Caki2 (cell line): ENCODE measurements around the gene CHORDC1. TPM values are rescaled to one million over a fixed set of nuclear protein-coding genes. Genes with fewer than 3 reads are reported as not detected.
"Not testable (repeated sequence)": the region's sequence is repeated elsewhere in the genome, so short reads cannot be mapped to it uniquely, and the experiment has no call there.

ENCODE experiments used
- DNase-seq: peaks from one replicate; pipeline ENCODE4 v3.0.0-alpha.2; 2015; ENCODE audit warnings: low read depth
- in situ Hi-C: cut with HindIII; loops from 2 replicates; pipeline ENCODE4 v1.10.0; 2016; ENCODE audit warnings: low sequenced_read_pairs, low pct_unique_long_range_greater_than_20kb, mixed read lengths
- total RNA-seq: library from RNA; depleted of rRNA; stranded (reverse); fragments of >200 nt; shearing (Covaris generic); gene quantifications from 2 replicates; pipeline ENCODE4 v1.2.3, GENCODE V29; 2014; ENCODE audit warnings: low replicate concordance; rRNA removed

Gene CHORDC1
- 34.0 and 59.6 TPM in 2 replicates for total RNA-seq

- in situ Hi-C loops = no loop called here
These were observed at the start of gene CHORDC1 for GRCh38 chr11:90222459-90223247. CHORDC1 (minus strand) TSS chr11:90223049; CDS start chr11:90222954, 95 bp downstream.

DNA sequence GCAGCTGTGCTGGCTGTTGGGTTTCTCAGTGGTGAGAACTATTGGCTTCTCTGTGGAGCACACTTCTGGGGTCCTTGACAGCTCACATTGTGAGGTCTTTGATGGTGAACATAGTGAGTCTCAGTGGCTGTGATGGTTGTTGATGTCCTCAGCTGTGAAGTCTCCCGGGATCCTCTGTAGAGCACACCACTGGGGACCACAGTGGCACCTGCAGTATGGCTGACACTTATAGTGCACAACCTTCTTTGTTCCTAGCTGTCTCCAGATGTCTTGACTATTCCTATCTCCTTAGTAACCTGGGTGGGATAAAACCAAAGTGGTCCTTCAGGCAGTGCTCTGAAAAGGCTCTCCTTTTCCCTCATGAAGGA is 34.3 kb upstream of the CHORDC1 start:
- DNase-seq = no peak

More at GRCh38 chr11:90222459-90223247, at the start of gene CHORDC1:
- peak; percentile 78 for DNase-seq

GRCh38 chr11:90256404-90257157 is 33.7 kb upstream of the CHORDC1 start:
- DNase-seq = no peak
- in situ Hi-C loops = no loop called here

More for the DNA sequence above, 34.3 kb upstream of the CHORDC1 start:
- in situ Hi-C loops = no loop called here

GRCh38 chr11:90254065-90254464 is 31.2 kb upstream of the CHORDC1 start:
- in situ Hi-C loops = no loop called here
- no peak for DNase-seq

DNA sequence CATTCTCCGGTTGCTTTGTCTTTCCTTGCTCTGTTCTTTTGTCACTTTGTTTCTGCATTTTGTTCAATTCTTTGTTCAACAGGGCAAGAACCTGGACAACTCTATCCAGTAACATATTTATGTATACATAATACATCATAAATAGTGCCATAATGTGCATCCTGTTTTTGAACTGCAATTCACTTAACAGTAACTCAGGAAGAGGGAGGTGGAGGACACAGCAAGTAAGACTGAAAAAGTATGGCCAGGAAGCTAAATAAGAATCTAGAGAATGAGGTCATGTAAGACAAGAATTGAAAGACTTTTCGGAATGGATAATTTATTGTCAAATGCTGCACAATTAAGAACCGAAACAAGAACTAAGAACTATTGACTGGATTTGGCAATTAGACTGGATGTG is 29.2 kb upstream of the CHORDC1 start:
- DNase-seq = no peak
- in situ Hi-C loops = no loop called here

DNA sequence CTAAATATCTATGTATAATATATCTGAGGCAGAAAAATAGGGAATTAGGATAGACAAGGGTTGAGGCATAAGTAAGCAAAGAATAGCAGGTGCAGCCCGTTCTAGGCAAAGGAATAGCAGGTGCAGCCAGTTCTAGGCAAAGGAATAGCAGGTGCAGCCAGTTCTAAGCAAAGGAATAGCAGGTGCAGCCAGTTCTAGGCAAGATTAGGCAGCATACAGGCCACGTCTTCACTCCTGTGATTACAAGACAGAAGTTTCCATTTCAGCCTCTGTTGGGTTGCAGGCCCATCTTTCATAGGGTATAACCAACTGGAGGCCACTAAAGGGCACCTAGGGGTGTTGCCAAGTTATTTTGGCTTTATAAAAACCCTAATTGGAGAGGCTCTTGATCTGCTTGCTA is 28.8 kb upstream of the CHORDC1 start:
- in situ Hi-C loops = no loop called here
- no peak for DNase-seq

GRCh38 chr11:90250970-90251369 is 28.1 kb upstream of the CHORDC1 start:
- in situ Hi-C loops = no loop called here
- no peak for DNase-seq

GRCh38 chr11:90246468-90246867 is 23.6 kb upstream of the CHORDC1 start:
- no peak for DNase-seq
- in situ Hi-C loops = no loop called here

GRCh38 chr11:90243534-90243933 is 20.7 kb upstream of the CHORDC1 start:
- DNase-seq = no peak
- in situ Hi-C loops = no loop called here

DNA sequence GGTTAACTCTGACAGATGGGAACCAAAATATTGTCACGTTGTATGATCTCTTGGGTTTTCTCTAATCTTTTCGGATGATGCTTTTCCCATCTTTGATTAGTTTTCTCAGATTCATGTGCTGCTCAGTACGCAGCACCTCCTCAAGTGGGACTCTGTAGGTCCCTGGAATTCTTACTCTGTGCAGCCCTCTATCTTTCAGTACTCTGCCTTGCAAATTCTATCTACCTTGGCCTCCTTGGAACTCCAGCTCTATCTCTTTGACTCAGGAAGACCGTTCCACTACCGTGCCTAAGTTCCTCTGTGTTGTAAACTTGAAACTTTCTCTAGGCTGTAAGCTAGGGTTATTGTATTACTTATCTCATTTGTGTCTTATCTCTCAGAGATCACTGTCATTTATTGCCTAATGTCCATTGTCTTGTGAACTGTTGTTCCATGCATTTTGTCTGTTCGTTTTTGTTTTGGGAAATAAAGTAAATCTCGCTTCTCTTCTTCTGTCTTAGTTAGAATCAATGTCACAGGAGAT is 20.1 kb upstream of the CHORDC1 start:
- in situ Hi-C loops = no loop called here
- no peak for DNase-seq

DNA sequence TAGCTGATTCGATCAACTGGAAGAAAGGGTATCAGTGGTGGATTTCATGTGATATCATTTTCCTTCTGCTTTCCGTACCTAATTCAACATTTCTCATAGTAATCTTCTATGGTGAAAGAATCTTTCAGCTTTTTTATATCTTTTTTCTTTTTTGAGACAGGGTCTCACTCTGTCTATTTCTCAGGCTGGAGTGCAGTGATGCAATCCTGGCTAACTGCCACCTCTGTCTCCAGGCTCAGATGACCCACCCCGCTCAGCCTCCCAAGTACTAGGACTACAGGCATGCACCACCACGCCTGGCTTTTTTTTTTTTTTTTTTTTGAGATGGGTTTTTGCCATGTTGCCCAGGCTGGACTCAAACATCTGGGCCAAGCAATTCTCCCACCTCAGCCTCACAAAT is 18.6 kb upstream of the CHORDC1 start:
- no peak for DNase-seq
- in situ Hi-C loops = no loop called here

DNA sequence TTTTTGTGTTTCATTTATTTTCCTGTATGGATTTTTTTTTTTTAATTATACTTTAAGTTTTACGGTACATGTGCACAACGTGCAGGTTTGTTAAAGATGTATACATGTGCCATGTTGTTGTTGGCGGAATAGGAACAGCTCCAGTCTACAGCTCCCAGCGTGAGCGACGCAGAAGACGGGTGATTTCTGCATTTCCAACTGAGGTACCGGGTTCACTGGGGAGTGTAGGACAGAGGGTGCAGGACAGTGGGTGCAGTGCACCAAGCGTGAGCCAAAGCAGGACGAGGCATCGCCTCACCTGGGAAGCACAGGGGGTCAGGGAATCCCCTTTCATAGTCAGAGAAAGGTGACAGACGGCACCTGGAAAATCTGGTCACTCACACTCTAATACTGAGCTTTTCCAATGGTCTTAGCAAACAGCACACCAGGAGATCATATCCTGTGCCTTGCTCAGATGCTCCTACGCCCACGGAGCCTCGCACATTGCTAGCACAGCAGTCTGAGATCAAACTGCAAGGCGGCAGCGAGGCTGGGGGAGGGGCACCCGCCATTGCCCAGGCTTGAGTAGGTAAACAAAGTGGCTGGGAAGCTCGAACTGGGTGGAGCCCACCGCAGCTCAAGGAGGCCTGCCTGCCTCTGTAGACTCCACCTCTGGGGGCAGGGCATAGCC is 17.3 kb upstream of the CHORDC1 start:
- DNase-seq, in situ Hi-C loops: not testable (repeated sequence)

DNA sequence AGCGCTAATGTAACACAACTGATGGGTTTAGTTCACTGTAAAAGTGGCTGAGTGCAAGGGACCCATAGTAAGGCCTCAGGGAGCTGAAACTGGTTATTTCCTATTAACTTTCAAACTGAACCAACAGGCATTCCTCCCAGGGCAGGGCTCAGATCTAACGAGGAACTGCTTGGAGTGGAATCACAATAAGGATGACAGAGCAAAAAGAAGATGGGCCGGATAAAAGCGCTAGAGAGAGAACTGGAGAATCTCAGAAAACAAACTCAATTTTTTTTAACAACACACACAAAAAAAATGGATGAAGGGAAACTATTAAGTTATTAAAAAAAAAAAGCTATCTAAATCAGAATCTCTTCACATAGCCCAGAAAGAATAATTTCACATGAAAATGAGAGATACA is 14.2 kb upstream of the CHORDC1 start:
- in situ Hi-C loops = no loop called here
- no peak for DNase-seq

DNA sequence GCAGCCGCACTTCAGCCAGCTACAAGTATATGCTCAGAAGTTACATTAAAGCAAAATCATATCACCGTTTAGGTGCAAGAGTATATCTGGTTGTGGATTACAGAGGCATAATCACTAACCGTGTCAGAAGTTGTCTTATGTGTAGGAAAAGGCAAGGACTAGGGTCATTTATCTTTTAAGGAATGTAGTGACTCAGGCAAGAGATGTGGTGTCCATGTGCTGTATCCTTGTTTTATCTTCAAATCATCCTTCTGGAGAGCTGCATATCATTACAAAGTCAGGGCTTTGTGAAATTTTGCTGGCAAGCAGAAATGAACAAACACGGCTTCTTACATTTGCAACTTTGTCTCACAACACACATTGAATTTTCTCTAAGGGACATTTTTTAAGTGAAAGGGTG is 12.7 kb upstream of the CHORDC1 start:
- in situ Hi-C loops = no loop called here
- DNase-seq = no peak

DNA sequence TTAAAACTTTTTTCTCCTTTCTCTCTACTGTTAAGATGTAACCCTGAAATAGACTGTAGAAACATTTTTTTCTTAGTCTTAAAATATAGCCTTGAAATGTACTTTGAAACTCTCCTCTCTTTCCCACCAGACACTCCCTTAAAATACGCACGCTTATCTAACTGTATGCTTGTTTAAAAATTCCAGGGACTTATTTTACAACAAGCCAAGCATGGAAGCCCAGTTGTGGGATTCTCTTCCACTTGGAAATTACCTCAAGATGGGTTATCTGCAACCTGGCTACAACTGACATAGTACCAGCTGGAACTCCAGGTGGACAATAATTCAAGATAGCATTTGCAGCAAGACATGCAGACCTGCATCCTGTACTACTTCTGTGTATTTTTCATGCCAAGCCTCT is 12.1 kb upstream of the CHORDC1 start:
- in situ Hi-C loops = no loop called here
- DNase-seq = no peak

- no peak for DNase-seq
- in situ Hi-C loops = no loop called here
These were observed 6.9 kb upstream of the CHORDC1 start for GRCh38 chr11:90229791-90230190.

DNA sequence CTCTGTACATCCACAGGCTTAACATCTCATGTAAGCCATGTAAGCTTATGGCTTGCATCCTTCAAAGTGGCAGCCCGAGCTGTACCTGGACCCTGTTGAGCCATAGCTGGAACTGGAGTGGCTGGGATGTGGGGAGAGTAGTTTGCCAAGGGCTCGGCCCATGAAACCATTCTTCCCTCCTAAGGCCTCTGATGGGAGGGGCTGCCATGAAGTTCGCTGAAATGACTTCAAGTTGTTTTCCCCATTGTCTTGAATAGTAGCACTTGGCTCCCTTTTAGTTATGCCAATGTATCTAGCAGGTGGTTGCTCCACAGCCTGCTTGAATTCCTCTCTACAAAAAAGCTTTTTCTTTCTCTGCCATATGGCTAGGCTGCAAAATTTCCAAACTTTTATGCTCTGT is 5.2 kb upstream of the CHORDC1 start:
- in situ Hi-C loops = no loop called here
- no peak for DNase-seq

DNA sequence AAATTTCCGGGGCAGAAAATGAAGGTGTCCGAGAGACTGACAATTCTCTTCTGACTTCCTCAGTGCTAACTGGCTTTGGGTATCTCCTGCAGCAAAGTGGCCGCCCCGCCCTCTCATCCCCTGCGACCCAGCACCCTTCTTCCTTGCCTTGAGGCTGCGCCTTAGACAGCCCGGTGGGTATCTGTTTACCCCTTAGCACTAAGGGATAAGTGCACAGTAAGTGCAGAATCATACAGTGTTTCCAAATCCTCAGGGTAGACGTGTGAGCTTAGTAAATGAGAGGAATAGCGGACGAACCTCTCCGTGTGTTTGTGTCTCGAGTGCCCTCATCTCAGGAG is 368 bp upstream of the CHORDC1 start:
- no peak for DNase-seq
- in situ Hi-C loops = no loop called here
